GF-D8 (cell line): Measurements from ENCODE around the gene RPS16.
"Not testable (repeated sequence)": the region's sequence is repeated elsewhere in the genome, so short reads cannot be mapped to it uniquely, and the experiment has no call there.

ENCODE experiments used
- DNase-seq: peaks from one replicate; lab custom pipeline; 2025; lab: John Stamatoyannopoulos, UW

RPS16 gene

DNA sequence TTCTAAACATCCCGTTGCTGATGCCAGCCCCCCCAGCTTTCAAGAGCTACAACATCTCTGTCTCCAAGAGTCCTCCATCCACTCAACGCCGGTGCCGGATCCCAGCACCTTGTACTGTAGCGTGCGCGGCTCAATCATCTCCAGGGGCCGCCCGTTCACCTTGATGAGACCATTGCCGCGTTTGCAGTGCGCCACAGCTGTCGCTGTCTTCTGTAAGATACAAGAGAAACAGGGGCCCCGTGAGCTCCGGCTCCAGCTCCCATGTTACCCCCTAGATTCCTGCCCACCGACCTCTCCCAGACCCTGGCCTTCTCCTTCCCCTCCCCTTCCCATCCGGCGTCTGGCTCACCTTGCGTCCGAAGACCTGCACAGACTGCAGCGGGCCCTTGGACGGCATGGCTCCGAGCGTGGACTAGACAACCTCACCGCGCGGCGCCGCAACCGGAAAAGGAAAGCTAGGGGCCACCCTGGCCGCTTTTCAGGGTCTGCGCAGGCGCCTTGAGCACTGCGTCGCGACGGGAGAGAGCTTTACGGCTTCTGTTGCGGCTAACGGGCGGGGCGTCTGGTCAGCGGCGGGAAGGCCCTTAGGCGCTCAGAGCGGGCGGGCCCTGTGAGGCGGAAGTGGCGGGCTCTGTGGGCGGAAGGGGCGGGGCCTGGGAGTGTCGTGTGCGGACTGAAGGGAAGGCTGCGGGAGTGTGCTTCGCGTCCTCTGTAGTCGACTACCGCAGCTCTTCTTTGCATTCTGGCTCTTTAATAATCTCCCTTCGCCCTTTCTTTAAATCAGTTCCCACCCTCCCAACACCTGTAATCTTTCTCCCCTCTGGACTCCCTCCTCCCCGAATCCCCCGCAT is at the start of gene RPS16:
RPS16 (minus strand) TSS at position 451 of the 851 bp plus-strand sequence; CDS start at position 397, 54 bp downstream.
- peak; percentile 95 for DNase-seq

DNA sequence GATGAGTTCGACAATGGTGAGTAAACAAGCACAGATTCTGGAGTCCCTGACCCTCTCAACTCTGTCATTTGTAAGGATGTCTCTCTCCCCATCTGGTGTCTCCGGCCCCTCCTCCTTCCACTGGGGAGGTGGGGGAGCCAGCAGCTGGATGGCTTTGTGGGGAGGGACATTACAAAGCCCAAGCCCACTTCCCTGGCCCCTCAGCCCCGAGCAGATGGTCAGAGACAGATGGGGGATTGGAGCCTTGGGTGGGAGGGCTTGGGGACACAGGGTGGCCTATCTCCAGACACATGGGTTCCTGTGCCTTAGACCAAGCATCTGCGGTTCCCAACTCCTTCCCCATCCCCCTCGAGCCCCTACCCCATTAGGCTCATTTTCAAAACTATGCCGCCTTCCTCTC is 47.4 kb upstream of the RPS16 start:
- DNase-seq = no peak

DNA sequence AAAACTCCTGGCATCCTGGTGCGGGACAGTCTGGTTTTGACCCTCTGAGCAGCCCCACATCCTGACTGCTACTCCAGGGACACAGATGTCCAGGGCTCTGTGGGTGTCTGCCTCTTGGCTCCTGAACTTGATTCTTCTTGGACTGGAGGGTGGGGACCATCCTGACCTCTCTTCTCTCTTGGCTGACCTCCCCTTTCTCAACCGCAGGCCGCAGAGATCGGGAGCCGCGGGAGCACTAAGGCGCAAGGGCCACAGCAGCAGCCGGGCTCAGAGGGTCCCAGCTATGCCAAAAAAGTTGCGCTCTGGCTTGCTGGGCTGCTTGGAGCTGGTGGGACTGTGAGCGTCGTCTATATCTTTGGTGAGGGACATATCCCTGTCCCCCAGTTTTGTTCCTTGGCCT is 45.9 kb upstream of the RPS16 start:
- DNase-seq = no peak

DNA sequence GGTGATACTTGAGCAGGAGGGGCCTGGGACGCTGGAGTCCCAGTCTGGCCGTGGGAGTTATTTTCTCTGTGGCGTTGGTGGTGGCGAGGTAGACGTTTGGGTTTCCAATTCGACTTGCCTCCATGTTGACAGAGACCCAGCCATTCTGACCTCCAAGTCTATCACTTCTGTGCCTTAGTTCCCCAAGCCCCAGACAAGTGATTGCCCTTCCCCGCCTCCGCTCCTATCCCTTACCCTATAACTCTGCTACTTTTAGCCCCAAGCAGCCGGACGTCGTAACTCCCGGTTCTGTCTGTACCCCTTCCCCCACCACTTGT is 45.4 kb upstream of the RPS16 start:
- no peak for DNase-seq

DNA sequence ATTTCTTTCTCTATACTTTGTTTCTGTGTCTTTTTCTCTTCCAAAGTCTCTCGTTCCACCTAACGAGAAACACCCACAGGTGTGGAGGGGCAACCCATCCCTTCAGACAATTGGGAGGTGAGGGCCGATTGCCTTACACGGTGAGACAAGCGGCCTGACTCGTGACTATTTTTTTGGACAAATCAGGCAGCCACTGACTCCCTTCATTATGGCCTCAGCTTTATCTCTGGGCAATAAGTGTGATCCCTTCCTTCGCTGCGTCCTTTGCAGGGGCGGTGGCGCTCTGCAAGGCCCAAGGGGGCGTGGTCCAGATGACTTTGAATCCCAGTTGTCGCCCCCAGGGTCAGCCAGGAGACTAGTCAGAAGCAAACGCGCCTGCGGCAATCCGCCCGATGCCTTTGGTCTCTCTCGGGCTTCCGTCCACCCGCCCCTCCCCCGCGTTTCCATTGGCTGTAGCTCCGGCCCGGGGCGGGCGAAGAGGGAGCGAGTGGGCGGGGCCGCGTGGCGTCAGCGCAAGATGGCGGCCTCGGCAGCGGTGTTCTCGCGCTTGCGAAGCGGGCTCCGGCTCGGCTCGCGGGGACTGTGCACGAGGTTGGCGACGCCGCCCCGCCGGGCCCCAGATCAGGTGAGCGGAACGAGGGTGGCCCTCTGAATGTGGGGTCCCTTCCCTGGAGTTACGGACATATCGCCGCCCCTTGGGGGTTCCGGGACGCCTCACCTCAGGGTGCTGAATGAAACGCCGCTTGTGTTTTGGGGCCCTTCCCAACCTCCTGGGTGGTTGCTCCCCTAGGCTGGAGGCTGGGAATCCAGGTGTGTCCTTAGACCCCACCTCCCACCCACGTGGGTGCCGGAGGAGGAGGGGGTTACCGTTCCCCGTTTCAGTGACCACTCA is 44.8 kb upstream of the RPS16 start, which contains the start of gene TIMM50:
TIMM50 (plus strand) TSS at position 502 of the 892 bp plus-strand sequence; CDS start at position 518, 16 bp downstream.
- DNase-seq = peak; percentile 84

DNA sequence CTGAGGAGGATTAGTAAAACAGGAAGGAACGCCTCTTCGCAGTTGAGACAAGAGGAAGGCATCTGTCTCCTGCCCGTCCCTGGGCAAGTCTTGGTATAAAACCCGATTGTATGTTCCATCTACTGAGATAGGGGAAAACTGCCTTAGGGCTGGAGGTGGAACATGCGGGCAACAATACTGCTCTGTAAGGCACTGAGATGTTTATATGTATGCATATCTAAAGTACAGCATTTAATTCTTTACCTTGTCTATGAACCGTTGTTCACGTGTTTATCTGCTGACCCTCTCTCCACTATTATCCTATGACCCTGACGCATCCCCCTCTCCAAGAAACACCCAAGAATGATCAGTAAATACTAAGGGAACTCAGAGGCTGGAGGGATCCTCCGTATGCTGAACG is 44.2 kb upstream of the RPS16 start:
- no peak for DNase-seq

DNA sequence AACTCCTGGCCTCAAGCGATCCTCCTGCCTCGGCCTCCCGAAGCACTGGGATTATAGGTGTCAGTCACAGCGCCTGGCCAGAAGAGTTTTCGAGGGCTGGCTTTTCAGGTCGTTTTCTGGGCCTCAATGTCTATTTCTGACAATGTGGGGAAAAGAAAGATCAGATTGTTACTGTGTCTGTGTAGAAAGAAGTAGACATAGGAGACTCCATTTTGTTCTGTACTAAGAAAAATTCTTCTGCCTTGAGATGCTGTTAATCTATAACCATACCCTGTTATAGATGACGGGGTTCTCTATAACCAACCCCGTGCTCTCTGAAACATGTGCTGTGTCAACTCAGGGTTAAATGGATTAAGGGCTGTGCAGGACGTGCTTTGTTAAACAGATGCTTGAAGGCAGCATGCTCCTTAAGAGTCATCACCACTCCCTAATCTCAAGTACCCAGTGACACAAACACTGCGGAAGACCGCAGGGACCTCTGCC is 43.6 kb upstream of the RPS16 start:
- DNase-seq = not testable (repeated sequence)

DNA sequence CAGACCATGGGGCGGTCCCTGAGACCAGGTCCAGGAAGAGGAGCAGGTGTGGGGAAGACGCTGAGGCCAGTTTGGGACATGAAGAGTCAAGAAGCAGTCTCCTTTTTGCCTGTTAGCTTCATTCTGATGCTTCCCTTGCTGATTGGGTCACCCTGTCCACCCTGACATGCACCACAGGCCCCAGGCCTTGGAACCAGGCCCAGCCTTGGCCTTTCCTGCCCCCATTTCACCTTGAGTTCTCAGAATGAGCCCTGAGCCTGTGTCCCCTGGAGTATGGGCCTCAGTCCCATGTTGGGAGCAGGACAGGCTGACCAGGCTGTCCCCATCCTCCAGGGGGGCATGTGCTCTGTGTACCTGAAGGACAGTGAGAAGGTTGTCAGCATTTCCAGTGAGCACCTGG is 40.0 kb upstream of the RPS16 start:
- no peak for DNase-seq

DNA sequence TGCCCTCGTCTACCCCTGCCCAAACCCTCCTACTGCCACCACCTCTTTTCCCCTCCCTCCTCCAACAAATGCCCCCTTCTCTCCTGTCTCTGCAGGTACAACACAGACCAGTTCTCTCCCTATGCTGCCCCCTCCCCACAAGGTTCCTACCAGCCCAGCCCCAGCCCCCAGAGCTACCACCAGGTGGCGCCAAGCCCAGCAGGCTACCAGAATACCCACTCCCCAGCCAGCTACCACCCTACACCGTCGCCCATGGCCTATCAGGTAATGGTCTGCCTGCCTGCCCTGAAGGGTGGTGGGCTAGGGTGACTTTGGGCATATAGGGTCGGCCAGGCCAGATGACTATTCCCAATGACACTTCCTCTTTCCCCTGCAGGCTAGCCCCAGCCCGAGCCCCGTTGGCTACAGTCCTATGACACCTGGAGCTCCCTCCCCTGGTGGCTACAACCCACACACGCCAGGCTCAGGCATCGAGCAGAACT is 38.4 kb upstream of the RPS16 start:
- no peak for DNase-seq

DNA sequence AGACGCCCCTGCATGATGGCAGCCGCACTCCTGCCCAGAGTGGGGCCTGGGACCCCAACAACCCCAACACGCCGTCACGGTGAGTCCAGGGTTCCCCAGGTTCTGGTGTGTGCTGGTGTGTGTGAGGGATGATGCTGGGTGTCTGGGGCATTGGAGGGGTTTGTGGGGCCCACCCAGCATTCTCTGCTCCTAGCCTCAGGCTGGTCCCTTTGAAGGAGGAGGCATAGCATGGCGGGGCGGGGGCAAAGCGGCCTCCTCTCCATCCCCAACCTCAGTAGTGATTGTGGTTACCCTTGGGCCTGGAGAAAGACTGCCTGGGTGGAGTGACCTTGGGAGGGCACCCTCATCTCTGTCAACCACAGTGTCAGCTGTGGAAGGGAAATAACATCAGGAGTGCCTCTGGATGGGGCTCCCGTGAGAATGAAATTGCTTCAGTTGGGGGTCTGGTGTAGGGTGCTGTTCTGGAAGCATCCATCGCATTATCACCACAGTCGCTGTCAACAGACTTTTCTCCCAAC is 37.8 kb upstream of the RPS16 start:
- no peak for DNase-seq

DNA sequence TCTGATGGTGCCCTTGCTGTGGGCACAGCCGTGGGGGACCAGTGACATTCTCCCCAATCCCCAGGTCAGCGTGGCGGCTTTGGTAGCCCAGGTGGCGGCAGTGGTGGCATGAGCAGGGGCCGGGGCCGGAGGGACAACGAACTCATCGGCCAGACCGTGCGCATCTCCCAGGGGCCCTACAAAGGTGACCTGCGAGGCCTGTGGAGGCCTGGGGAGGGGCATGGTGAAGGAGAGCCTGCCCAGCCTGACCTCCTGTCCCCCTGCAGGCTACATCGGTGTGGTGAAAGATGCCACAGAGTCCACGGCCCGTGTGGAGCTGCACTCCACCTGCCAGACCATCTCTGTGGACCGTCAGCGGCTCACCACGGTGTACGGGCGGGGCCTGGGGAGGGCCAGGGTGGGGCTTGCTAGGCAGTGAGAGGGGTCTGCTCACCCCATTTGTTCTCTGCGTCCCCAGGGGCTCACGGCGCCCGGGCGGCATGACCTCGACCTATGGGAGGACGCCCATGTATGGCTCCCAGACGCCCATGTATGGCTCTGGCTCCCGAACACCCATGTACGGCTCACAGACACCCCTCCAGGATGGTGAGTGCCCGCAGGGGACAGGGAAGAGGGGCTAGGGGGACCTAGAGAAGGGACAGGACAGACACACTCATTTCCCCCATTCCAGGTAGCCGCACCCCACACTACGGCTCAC is 37.1 kb upstream of the RPS16 start:
- DNase-seq = no peak

DNA sequence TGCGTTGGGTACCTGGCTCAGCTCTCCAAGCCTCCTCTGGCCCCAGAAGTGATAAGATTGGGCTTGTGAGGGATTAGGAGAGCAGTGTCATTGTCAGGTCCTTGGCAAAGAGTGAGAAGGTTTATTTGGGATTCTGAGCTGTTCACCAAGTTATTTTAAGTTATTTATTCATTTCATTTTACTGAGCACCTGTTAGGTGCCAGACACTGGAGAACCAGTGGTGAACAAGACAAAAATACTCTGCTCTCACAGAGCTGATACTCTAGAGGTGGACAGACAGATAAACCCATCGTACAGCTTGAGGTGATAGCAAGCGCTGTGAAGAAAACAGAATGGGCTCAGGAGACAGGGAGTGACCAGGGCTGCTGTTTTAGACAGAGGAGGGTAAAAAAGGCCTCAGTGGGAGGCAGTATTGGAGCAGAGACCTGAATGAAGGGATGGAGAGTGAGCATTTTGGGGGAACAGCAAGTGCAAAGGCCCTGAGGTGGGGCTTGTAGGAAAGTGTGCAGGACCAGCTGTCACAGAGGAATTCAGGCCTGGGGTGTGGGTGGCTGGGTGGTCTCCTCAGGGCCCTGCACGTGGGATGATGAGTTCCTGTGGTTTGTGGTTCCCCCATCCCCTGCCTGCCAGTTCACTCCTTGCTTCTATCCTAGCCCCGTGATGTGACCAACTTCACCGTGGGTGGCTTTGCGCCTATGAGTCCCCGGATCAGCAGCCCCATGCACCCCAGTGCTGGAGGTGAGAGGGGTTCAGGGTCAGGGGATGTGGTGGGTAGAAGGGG is 36.2 kb upstream of the RPS16 start:
- DNase-seq = no peak

DNA sequence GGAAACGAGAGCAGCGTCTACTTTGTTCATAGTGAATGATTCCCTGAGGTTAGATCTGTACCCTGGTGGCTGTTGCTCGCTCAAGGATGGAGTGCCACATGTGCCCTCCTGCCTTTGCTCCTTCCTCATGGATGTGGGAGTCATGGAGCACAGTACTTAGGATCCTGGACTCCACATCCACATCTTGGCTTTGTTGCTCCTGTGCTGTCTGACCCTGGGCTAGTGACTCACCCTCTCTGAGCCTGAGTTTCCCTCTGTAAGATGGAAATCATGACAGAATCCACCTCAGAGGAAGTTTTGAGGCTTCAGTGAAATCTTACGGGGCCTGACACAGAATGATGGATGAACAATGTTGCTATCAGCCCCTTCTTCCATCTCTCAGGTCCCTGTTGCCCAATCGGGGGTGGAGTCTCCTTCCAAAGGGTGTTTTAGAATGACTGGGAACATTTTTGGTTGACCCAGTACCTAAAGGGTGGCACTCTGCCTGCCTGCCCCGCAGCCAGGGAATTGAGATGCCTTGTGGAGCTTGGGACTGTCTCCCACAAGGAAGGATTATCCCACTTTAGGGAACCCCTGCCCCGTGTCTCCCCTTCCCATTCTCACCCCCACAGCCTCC is 35.1 kb upstream of the RPS16 start:
- no peak for DNase-seq

DNA sequence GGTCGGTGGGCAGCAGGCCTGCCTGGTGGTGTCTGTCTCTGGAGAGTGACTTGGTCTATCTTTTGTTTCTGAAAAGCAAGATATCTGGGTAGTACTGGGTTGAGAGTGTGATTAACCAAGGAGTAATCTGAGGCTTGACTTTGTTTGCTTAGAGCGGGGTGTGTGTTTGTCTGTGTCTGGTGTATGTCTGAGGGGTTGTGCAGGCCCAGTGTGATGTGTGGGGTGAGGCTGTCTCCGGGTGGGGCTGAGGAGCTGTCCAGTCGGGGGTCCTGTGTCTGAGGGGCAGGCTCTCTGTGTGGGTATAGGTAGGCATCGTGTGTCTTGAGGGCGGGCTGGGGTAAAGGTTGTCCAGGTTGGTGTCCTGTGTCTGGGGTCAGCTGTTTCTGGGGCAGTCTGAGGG is 33.8 kb upstream of the RPS16 start:
- no peak for DNase-seq

DNA sequence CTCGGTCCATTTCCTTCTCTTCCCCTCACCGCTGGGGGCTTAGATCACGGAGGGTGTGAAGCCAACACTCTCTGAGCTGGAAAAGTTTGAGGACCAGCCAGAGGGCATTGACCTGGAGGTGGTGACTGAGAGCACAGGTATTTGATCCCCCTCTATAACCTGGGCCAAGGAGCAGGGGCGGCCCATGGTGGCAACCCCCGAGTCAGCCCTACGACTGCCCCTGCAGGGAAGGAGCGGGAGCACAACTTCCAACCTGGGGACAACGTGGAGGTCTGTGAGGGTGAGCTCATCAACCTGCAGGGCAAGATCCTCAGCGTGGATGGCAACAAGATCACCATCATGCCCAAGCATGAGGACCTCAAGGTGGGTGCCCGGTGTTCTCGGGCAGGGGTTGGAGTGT is 33.3 kb upstream of the RPS16 start:
- DNase-seq = no peak

DNA sequence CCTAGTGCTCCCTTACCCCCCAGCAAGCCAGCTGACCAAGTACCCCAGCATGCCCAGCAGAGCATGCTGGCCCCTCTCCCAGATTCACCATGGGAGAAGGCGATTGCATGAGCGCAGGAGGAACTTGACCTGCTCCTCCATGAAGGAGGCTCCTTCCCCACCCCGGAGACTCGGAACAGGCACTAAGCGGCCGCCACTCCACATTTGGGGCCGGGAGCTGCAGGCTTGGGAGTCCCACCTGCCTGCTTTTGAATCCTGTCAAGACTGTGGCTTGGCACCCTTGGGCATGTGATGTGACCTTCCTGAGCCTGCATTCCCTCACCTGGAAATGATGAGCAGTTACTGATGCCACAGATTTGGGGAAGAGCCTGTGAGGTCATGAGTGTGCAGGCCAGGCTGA is 32.2 kb upstream of the RPS16 start:
- DNase-seq = no peak

DNA sequence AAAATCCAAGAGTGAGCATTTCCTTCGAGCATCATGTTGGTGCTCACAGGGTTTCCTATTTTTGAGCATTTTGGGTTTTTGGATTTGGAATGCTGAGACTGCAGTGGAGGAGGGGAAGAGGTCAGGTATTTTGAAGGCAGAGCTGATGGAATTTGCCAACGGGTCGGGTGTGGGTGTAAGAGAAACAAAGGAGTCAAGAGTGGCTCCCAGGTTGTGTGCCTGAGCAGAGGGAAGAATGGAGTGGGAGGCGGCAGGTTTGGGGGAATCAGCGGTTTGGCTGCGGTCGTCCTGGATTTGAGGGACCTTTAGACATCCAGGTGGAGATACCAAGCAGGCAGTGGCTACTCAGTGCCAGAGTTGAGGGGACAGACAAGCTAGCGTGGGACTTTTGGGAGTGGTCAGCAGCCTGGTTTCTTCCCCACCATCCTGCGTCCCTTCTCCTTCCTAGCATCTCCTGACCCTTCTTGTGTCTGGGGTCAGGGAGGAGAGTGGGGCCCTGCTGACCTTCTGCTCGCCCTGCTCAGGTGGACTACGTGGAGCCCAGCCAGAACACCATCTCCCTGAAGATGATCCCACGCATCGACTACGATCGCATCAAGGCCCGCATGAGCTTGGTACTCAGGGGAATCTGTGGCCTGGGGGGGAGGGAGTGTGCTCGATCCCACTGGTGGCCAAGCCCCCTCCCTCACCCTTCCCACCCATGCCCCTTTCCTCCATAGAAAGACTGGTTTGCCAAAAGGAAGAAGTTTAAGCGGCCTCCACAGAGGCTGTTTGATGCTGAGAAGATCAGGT is 30.4 kb upstream of the RPS16 start:
- DNase-seq = no peak

DNA sequence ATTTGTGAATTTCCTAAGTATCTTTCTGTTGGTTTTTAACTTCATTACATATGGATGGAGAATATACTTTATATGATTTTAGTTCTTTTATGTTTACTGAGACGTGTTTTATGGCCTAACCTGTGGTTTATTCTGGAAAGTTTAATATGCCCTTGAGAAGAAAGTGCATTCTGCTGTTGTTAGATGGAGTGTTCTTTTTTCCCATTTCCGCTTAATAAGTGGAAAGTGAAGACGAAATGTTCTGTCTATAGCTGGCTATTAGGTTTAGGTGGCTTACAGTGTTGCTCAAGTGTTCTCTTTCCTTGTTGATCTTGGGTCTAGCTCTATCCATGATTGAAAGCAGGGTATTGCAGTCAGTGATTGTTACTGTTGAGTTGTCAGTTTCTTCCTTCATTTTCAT is 27.7 kb upstream of the RPS16 start:
- DNase-seq = no peak

DNA sequence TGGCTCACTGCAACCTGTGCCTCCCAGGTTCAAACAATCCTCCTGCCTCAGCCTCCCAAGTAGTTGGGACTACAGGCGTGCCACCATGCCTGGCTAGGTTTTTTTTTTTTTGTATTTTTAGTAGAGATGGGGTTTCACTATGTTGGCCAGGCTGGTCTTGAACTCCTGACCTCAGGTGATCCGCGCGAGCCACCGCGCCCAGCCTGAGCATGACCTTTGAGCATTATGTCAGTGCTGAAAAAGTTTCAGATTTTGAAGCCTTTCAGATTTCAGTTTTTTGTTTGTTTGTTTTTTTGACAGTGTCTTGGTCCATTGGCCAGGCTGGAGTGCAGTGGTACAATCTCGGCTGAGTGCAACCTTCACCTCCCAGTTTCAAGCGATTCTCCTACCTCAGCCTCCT is 15.5 kb upstream of the RPS16 start:
- DNase-seq = not testable (repeated sequence)
